CD4-positive, alpha-beta T cell treated with Interleukin-12 subunit alpha and Interleukin-12 subunit beta, for 1 hour (primary cell): ENCODE results near the gene UBAC2.
"Not testable (repeated sequence)": the region's sequence is repeated elsewhere in the genome, so short reads cannot be mapped to it uniquely, and the experiment has no call there.

Source experiments
- DNase-seq: peaks from one replicate; pipeline ENCODE4 v3.0.0-alpha.2; 2020

Gene UBAC2

GRCh38 chr13:99383946-99384345 lies 183.3 kb downstream of the UBAC2 start:
- DNase-seq, result peak; percentile 29

GRCh38 chr13:99384468-99384867 lies 183.8 kb downstream of the UBAC2 start:
- peak; percentile 34 for DNase-seq

- no peak for DNase-seq
These were observed 184.5 kb downstream of the UBAC2 start for GRCh38 chr13:99385161-99385560.

GRCh38 chr13:99385940-99386339 lies 185.3 kb downstream of the UBAC2 start:
- no peak for DNase-seq

- DNase-seq, result no peak
These were observed 185.8 kb downstream of the UBAC2 start for GRCh38 chr13:99386495-99386894.

- DNase-seq, result peak; percentile 86
These were observed 186.5 kb downstream of the UBAC2 start for GRCh38 chr13:99386911-99387788.

GRCh38 chr13:99388334-99388923 lies 187.8 kb downstream of the UBAC2 start:
- no peak for DNase-seq

- DNase-seq, result not testable (repeated sequence)
These were observed 188.4 kb downstream of the UBAC2 start for GRCh38 chr13:99389094-99389493.

GRCh38 chr13:99389520-99390304 lies 189.1 kb downstream of the UBAC2 start:
- DNase-seq, result no peak

GRCh38 chr13:99390601-99391000 lies 189.9 kb downstream of the UBAC2 start:
- no peak for DNase-seq

GRCh38 chr13:99391781-99392469 lies 191.3 kb downstream of the UBAC2 start:
- DNase-seq, result no peak

GRCh38 chr13:99392470-99393135 lies 191.9 kb downstream of the UBAC2 start:
- no peak for DNase-seq

- not testable (repeated sequence) for DNase-seq
These were observed 192.7 kb downstream of the UBAC2 start for GRCh38 chr13:99393391-99393790.

- no peak for DNase-seq
These were observed 193.4 kb downstream of the UBAC2 start for GRCh38 chr13:99393791-99394735.

- no peak for DNase-seq
These were observed 194.8 kb downstream of the UBAC2 start for GRCh38 chr13:99395436-99395835.

GRCh38 chr13:99396446-99396845 lies 195.8 kb downstream of the UBAC2 start:
- DNase-seq, result no peak

- no peak for DNase-seq
These were observed 197.4 kb downstream of the UBAC2 start for GRCh38 chr13:99398071-99398470.

GRCh38 chr13:99398916-99399622 lies 198.4 kb downstream of the UBAC2 start:
- no peak for DNase-seq

GRCh38 chr13:99399623-99399974 lies 198.9 kb downstream of the UBAC2 start:
- no peak for DNase-seq

GRCh38 chr13:99403458-99403971 lies 202.9 kb downstream of the UBAC2 start:
- DNase-seq, result peak; percentile 30
